Measurements from ENCODE around the gene DNAH17. TPM values are rescaled to one million over a fixed set of nuclear protein-coding genes. Genes with fewer than 3 reads are reported as not detected.

DNAH17 gene
- total RNA-seq, 2 donors from 2014 or later, result not detected

GRCh38 chr17:78428836-78429617 lies 148.2 kb downstream of the DNAH17 start:
- Histone ChIP-seq H3K27ac (no peak overlapping the region), H3K27me3 (no peaks in the 10 kb centered on the region), H3K4me1 (no peaks in the 10 kb centered on the region), H3K36me3 (replicated peaks in 1 of 2; ENCODE audit: insufficient read depth in 1 of 2, low read depth in 2 of 2) (peaks cover 0 to 8% of the 10 kb centered on the region in 2 donors), H3K9me3 (no peaks in the 10 kb centered on the region), H3K4me3 (no peak overlapping the region)
- no peak for TF ChIP-seq POLR2A (IDR thresholded peaks at IDR 0.05)
- no peak for TF ChIP-seq CTCF (IDR thresholded peaks at IDR 0.05)
- intact Hi-C loops (cut with DNase I), result loop anchor here (10.0 kb wide), 1 partner anchor 314 kb away; no protein-coding TSS in a partner anchor
- ATAC-seq (no peak), DNase-seq (no peak)
- WGBS, 2 donors, result 88% methylated on average over 20 to 24 of the region's 24 CpGs

DNA sequence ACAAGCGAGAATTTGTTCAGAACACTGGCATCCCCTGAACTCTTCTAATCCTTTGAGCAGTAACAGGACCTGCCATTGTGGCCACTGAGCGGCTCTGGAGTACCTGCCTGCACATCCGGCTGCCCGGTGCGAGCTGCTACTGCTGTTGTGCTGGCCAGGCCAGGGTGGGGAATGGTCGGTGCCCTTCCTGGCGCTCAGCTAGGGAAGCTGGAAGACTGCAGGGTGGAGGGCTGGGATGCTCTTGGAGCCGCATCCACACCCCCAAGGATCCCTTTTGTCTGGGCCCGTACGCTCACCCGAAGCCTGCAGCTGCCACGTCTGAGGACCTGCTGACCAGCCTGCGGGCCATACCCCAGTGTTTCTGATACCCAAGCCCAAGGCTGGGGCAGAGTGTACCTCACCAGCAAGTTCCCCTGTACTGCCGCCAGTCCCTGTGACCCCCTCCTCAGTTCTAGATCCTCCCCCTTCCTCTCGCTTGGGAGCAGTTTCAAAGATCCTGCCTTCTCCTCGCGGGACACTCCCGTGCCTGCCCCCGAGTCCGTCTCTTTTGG lies 149.1 kb downstream of the DNAH17 start:
- Histone ChIP-seq H3K27me3 (no peaks in the 10 kb centered on the region), H3K36me3 (replicated peaks in 1 of 2; ENCODE audit: insufficient read depth in 1 of 2, low read depth in 2 of 2) (peaks cover 0 to 8% of the 10 kb centered on the region in 2 donors), H3K4me3 (no peak overlapping the region), H3K4me1 (no peaks in the 10 kb centered on the region), H3K9me3 (no peaks in the 10 kb centered on the region), H3K27ac (no peak overlapping the region)
- no peak for DNase-seq
- no peak for TF ChIP-seq POLR2A (IDR thresholded peaks at IDR 0.05)
- intact Hi-C loops (cut with DNase I), result loop anchor here (10.0 kb wide), 1 partner anchor 313 kb away; no protein-coding TSS in a partner anchor
- no peak for ATAC-seq
- WGBS, 2 donors, result 85 to 87% methylated on average over 13 to 20 of the region's 20 CpGs

DNA sequence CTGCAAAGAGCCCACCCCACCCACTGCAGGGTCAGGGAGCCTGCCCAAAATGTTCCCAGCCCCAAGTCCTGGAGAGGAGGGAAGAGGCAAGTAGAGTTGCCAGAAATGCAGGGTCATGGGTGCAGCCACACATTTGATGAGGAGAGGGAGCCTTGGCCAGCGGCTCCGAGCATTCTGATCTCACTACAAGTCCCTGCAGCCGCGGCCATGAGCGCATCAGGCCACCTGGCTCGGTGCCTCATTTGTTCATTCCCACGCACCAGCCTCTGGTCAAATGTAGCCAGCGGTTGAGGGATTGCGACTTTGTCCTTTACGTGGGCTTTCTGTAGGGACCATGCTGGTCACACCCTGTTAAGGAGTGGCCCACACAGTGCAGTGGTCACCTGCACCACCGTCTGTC lies 150.1 kb downstream of the DNAH17 start:
- intact Hi-C loops (cut with DNase I), result loop anchor here (10.0 kb wide), 1 partner anchor 312 kb away; no protein-coding TSS in a partner anchor
- TF ChIP-seq CTCF (IDR thresholded peaks at IDR 0.05), result no peak
- no peak for TF ChIP-seq POLR2A (IDR thresholded peaks at IDR 0.05)
- H3K4me3 ChIP-seq, result no peak overlapping the region
- ATAC-seq (no peak), DNase-seq (peak in 1 of 4 donors; percentile 12)
- H3K36me3 ChIP-seq (replicated peaks in 1 of 2; ENCODE audit: insufficient read depth in 1 of 2, low read depth in 2 of 2), result peaks cover 0 to 8% of the 10 kb centered on the region in 2 donors
- H3K4me1 ChIP-seq, result no peaks in the 10 kb centered on the region
- no peaks in the 10 kb centered on the region for H3K9me3 ChIP-seq
- H3K27ac ChIP-seq, result no peak overlapping the region
- WGBS, 2 donors, result 88 to 91% methylated on average over 11 of the region's 11 CpGs
- H3K27me3 ChIP-seq, result no peaks in the 10 kb centered on the region

GRCh38 chr17:78426293-78426879 lies 150.8 kb downstream of the DNAH17 start:
- intact Hi-C loops (cut with DNase I), result loop anchor here (10.0 kb wide), 1 partner anchor 312 kb away; no protein-coding TSS in a partner anchor
- no peak for ATAC-seq
- no peaks in the 10 kb centered on the region for H3K9me3 ChIP-seq
- no peak overlapping the region for H3K27ac ChIP-seq
- H3K4me3 ChIP-seq, result no peak overlapping the region
- peaks cover 0 to 8% of the 10 kb centered on the region in 2 donors for H3K36me3 ChIP-seq (replicated peaks in 1 of 2; ENCODE audit: insufficient read depth in 1 of 2, low read depth in 2 of 2)
- no peak for TF ChIP-seq POLR2A (IDR thresholded peaks at IDR 0.05)
- TF ChIP-seq CTCF (IDR thresholded peaks at IDR 0.05), result no peak
- no peaks in the 10 kb centered on the region for H3K4me1 ChIP-seq
- DNase-seq, result no peak
- WGBS, 2 donors, result 89% methylated on average over 21 of the region's 22 CpGs; no CpG with 5 or more reads in 1 of the 2 donors
- no peaks in the 10 kb centered on the region for H3K27me3 ChIP-seq

- intact Hi-C loops (cut with DNase I), result loop anchor here (10.0 kb wide), 1 partner anchor 311 kb away; no protein-coding TSS in a partner anchor
- Histone ChIP-seq H3K36me3 (replicated peaks in 1 of 2; ENCODE audit: insufficient read depth in 1 of 2, low read depth in 2 of 2) (peaks cover 0 to 8% of the 10 kb centered on the region in 2 donors), H3K4me1 (no peaks in the 10 kb centered on the region), H3K4me3 (no peak overlapping the region), H3K27ac (no peak overlapping the region), H3K9me3 (no peaks in the 10 kb centered on the region), H3K27me3 (no peaks in the 10 kb centered on the region)
- no peak for DNase-seq
- WGBS, 2 donors, result 73 to 78% methylated on average over 17 of the region's 17 CpGs
- no peak for ATAC-seq
- TF ChIP-seq CTCF (IDR thresholded peaks at IDR 0.05), result no peak
- no peak for TF ChIP-seq POLR2A (IDR thresholded peaks at IDR 0.05)
These were observed 151.8 kb downstream of the DNAH17 start for GRCh38 chr17:78425429-78425828.
